GM12864 (cell line): Measurements from ENCODE around the gene LTBP1.

ENCODE experiments used
- DNase-seq: peaks from one replicate; pipeline ENCODE4 v3.0.0-alpha.2; 2011; ENCODE audit warnings: low read depth
- H3K4me3 ChIP-seq: 2 replicates; pipeline ENCODE4 v1.5.1; 2011; ENCODE audit warnings: mild to moderate bottlenecking, low read depth, low read length, control low read depth
- TF ChIP-seq, protein P1 (sequence below): IDR thresholded peaks from 2 replicates; pipeline ENCODE4 v1.5.1; 2011; ENCODE audit warnings: low read depth, mild to moderate bottlenecking, moderate library complexity, low read length, control low read depth, inconsistent platforms; ENCODE audit errors: missing control alignments

The LTBP1 gene

DNA sequence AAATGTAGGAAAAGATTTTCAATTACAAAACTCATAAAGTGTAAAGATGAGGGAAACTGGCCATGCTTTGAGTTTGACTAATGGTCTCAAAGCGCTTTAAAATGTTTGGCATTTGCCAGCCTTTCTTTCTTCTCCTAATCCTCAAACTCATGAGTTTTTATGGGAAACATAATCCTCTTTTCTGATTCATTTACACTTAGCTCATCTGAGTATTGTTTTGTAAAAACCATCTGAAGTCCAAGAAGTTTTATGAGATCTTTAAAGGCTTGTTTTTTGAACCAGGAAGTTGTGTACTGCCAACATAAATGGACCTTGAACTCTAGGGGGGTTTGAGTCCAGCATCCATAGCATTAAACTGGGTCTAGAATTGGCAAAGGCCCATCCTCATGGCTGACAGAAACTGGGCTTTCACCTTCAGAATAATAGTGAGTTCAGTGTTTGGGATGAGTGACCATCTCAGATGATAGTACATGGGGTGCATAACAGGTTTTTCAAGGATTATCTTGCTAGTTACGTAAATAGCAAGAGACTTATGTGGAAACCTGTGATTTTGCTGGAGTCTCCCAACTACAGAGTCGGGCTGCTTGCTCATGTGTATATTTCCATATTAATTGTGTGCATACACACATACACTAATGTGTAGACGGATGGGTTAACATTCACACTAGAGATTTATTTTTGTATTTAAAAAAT lies 3.8 kb upstream of the LTBP1 start:
- DNase-seq = no peak
- TF ChIP-seq, protein P1, sequence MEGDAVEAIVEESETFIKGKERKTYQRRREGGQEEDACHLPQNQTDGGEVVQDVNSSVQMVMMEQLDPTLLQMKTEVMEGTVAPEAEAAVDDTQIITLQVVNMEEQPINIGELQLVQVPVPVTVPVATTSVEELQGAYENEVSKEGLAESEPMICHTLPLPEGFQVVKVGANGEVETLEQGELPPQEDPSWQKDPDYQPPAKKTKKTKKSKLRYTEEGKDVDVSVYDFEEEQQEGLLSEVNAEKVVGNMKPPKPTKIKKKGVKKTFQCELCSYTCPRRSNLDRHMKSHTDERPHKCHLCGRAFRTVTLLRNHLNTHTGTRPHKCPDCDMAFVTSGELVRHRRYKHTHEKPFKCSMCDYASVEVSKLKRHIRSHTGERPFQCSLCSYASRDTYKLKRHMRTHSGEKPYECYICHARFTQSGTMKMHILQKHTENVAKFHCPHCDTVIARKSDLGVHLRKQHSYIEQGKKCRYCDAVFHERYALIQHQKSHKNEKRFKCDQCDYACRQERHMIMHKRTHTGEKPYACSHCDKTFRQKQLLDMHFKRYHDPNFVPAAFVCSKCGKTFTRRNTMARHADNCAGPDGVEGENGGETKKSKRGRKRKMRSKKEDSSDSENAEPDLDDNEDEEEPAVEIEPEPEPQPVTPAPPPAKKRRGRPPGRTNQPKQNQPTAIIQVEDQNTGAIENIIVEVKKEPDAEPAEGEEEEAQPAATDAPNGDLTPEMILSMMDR = no peak
- H3K4me3 ChIP-seq = no peak overlapping the region

DNA sequence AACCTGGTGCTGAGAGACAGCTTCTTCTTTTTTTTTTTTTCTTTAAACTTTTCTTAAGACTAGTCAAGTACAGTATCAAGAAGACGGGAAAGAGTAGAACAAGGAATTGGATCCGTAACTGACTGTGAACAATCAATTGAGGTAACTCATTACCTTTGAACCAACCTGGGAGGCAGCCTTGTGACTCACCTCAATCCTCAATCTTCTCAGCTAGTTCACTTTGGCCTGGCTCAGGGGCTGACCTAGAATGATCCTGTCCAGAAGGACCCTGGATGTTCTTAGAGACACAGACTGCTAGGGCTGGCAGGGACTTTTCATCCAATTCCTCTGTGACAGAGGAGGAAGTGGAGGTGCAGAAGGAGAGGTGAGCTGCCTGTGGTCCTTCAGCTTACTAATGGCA lies 1.5 kb upstream of the LTBP1 start:
- DNase-seq = no peak
- TF ChIP-seq, protein P1 = no peak
- H3K4me3 ChIP-seq = no peak overlapping the region

DNA sequence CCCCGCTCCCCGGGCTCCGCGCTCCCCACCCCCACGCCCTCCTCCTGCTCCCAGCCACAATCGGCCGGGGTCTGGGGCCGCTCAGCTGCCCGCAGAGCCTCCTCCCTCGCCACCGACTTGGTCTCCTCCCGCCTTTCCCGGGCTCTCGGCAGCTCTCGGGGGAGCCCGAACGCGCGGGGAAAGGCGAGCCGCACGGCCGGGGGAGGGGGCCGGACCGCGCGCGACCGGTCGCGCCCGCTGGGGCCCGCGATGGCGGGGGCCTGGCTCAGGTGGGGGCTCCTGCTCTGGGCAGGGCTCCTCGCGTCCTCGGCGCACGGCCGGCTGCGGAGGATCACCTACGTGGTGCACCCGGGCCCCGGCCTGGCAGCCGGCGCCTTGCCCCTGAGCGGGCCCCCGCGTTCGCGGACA lies 327 bp downstream of the LTBP1 start:
- TF ChIP-seq, protein P1 = no peak
- DNase-seq = no peak
- H3K4me3 ChIP-seq = peak overlapping the region; percentile 52

DNA sequence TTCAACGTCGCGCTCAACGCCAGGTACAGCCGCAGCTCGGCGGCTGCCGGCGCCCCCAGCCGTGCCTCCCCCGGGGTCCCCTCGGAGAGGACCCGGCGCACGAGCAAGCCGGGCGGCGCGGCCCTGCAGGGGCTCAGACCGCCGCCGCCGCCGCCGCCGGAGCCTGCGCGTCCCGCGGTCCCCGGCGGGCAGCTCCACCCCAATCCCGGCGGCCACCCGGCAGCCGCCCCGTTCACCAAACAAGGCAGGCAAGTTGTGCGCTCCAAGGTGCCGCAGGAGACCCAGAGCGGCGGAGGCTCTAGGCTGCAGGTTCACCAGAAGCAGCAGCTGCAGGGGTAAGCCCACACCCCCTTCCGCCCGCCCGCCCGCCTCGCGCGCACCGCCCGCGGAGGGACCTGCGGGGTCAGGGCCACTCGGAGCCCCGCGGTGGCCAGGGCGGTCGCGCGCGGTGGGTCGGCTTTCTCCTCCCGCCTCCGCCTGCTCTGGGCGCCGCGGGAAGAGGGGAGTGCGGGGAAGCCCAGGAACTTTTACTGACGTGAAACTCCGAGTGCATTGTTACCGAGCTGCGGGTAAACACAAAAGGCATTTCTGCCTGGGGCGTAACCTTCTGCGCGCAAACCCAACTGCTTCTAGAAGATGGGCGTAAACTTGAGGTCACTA lies 861 bp downstream of the LTBP1 start:
- no peak for DNase-seq
- TF ChIP-seq, protein P1 = no peak
- H3K4me3 ChIP-seq = peak overlapping the region; percentile 52

DNA sequence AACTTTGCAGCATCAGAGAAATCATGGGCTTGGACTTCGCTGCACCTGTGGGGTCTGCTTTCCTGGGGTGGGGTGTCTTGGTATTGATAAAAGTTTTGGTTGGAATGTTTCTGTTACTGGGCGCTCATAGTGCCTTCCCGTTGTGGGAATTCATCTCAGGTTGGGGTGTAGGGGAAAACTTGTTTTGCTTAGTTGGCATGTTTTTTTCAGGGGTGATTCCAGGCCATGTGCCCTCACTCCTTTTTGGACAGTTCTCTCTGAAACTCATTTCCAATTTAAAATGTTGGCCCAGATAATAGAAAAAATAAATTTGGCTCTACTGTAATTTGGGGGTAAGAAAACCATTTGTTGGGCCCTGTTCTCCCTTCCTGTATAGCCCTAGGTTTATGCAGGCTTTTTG lies 1.5 kb downstream of the LTBP1 start:
- no peak overlapping the region for H3K4me3 ChIP-seq
- TF ChIP-seq, protein P1 = no peak
- no peak for DNase-seq

DNA sequence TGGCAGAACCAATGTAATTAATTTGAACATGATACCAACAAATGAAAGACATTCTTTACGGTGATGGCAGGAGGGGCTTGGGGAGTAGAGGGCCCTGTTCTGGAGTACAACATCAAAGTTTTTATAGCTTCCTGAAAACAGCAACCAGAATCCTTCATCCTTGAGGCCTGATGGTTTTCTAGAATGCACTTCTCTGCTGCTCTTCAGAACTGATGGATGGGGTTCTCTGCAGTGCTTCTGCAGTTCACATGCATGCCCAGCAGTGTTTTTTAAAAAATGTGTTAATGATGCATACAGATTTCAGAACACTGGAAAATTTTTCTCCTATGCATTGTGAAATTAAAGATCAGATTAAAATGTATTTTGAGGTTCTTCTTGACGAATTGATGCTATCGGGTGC lies 2.5 kb downstream of the LTBP1 start:
- no peak overlapping the region for H3K4me3 ChIP-seq
- TF ChIP-seq, protein P1 = no peak
- no peak for DNase-seq

DNA sequence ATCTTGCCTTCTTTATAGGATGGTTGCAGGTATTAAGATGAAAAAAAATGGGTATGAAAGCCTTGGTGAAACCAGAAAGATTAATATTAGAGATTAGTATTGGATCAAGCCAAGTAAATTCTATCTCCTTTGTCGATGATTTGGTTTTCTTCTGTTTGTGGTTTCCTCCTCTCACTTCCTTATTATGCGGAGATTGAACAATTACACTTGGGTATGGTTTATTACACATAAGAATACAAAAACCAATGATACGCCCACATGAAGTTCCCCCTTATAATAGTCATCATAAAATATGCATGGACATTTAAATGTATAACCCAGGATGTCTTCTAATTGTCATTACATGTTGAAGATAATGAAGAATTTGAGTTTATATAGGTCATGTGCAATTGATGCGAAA lies 4.9 kb downstream of the LTBP1 start:
- DNase-seq = no peak
- no peak overlapping the region for H3K4me3 ChIP-seq

More for the DNA sequence above, 4.9 kb downstream of the LTBP1 start:
- TF ChIP-seq, protein P1 = no peak
